ENCODE measurements around the gene PBXIP1. TPM values are rescaled to one million over a fixed set of nuclear protein-coding genes. Genes with fewer than 3 reads are reported as not detected.
A peak's percentile ranks its signal among the peaks of the same experiment; 100 is the strongest.

PBXIP1 gene
- total RNA-seq, 1 experiment from 2014 or later, result 21.6 TPM

DNA sequence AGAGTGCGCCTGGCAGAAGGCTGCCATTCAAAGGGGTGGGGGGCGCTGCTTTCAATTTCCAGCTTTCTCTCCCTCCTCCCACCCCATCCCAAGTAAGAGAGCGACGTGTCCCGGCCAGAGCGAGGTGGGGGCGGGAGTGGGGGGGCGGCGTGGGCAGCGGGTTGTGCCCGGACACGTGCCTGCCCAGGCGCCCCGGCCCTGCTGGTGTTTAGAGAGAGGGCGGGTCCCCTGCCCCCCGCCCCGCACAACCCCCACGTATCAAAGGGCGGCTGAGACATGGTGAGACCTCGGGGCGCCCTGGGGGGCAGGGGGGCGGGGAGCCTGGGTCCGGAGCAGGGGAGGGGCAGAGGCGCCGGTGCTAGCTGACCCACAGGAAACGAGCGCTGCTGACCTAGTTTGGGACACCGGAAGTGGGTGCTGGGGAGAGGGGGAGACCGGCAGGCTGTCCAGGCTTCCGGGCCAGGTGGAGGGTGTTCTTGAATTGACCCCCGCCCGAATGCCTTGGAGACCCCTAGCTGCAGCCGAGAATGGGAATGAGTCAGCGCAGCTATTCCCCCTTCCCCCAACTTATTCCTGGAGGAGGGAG, 48.0 kb upstream of the PBXIP1 start:
- Mint-ChIP-seq H3K4me3 (peak overlapping the region; percentile 93 to 97), H3K4me1 (peaks cover 36 to 42% of the 10 kb centered on the region in 2 experiments), H3K36me3 (ENCODE audit: insufficient read depth in 1 of 3, low read depth in 3 of 3) (no peaks in the 10 kb centered on the region; a peak in 2 of 7 replicates), H3K27ac (peak overlapping the region; percentile 92 to 95 (median 93); a peak in 6 of 7 replicates), H3K9me3 (peaks cover 0 to 2% of the 10 kb centered on the region in 2 experiments; a peak in 2 of 5 replicates), H3K27me3 (ENCODE audit: low read depth) (no peaks in the 10 kb centered on the region)
- TF ChIP-seq, protein P1, sequence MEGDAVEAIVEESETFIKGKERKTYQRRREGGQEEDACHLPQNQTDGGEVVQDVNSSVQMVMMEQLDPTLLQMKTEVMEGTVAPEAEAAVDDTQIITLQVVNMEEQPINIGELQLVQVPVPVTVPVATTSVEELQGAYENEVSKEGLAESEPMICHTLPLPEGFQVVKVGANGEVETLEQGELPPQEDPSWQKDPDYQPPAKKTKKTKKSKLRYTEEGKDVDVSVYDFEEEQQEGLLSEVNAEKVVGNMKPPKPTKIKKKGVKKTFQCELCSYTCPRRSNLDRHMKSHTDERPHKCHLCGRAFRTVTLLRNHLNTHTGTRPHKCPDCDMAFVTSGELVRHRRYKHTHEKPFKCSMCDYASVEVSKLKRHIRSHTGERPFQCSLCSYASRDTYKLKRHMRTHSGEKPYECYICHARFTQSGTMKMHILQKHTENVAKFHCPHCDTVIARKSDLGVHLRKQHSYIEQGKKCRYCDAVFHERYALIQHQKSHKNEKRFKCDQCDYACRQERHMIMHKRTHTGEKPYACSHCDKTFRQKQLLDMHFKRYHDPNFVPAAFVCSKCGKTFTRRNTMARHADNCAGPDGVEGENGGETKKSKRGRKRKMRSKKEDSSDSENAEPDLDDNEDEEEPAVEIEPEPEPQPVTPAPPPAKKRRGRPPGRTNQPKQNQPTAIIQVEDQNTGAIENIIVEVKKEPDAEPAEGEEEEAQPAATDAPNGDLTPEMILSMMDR (conservative IDR thresholded peaks at IDR 0.05), result no peak
- Histone ChIP-seq H3K27me3 (ENCODE audit: insufficient read depth, low read length) (no peaks in the 10 kb centered on the region), H4K5ac (ENCODE audit: insufficient read length, low read depth, low read length) (no peak overlapping the region), H3K4me2 (ENCODE audit: insufficient read depth, insufficient read length, low read length) (peak overlapping the region; percentile 74), H3T11ph (ENCODE audit: low read length) (no peak overlapping the region), H3K23me2 (ENCODE audit: insufficient read length, low read depth, low read length, poor library complexity, severe bottlenecking) (peaks cover 26% of the 10 kb centered on the region), H3K18ac (ENCODE audit: insufficient read length, low read depth, low read length) (no peak overlapping the region), H2BK120ac (ENCODE audit: low read depth, low read length, poor library complexity, severe bottlenecking) (no peak overlapping the region), H4K20me1 (ENCODE audit: control insufficient read depth, insufficient read depth, insufficient read length) (no peaks in the 10 kb centered on the region), H3K9ac (ENCODE audit: extremely low read depth, insufficient read length, low read length) (peak overlapping the region; percentile 27), H3K27ac (ENCODE audit: insufficient read length, low read depth, low read length) (no peak overlapping the region), H3K79me1 (ENCODE audit: insufficient read depth, low read depth, low read length, poor library complexity, severe bottlenecking) (no peaks in the 10 kb centered on the region), H2BK12ac (ENCODE audit: insufficient read length, low read depth, low read length) (no peak overlapping the region), H4K8ac (replicated peaks; ENCODE audit: insufficient read length, low read depth, low read length) (no peak overlapping the region), H3K4ac (ENCODE audit: low read depth, low read length) (no peak overlapping the region), H3K4me1 (ENCODE audit: insufficient read depth, low read length) (peaks cover 5% of the 10 kb centered on the region; the same call in 1 of the 2 replicates), H3K9me3 (ENCODE audit: control insufficient read depth, low read depth, low read length) (no peaks in the 10 kb centered on the region), H3K14ac (ENCODE audit: insufficient read depth, low read length) (no peak overlapping the region; the same call in 1 of the 2 replicates), H3K79me2 (ENCODE audit: insufficient read depth, low read length) (no peaks in the 10 kb centered on the region; the same call in 1 of the 2 replicates), H2AK5ac (ENCODE audit: insufficient read length, low read length) (no peak overlapping the region), H2BK20ac (ENCODE audit: low read depth, low read length, poor library complexity, severe bottlenecking) (no peak overlapping the region), H3K56ac (ENCODE audit: insufficient read length, low read depth, low read length) (no peak overlapping the region), H3K23ac (ENCODE audit: insufficient read length, low read depth, low read length) (no peak overlapping the region), H2AFZ (ENCODE audit: low read length) (no peak overlapping the region), H2BK15ac (ENCODE audit: low read depth, low read length) (no peak overlapping the region), H4K91ac (ENCODE audit: insufficient read length, low read depth, low read length) (no peak overlapping the region), H2BK5ac (ENCODE audit: insufficient read length, low read length) (no peak overlapping the region)
- DNase-seq, result peak; percentile 76
- no CpG with 5 or more reads among the region's 34 CpGs for WGBS (ENCODE audit: extremely low coverage, insufficient read length, low lambda C conversion rate)

Data from H9 (cell line).